Endothelial cell of umbilical vein (primary cell): ENCODE data around the gene SERPINB2.

Source experiments
- JUN ChIP-seq: IDR thresholded peaks from 2 replicates; pipeline ENCODE4 v1.6.1; 2011; ENCODE audit warnings: borderline replicate concordance, low read depth; ENCODE audit not compliant: insufficient read length, insufficient read depth
- POLR2A ChIP-seq: IDR thresholded peaks from 2 replicates; pipeline ENCODE4 v1.6.1; 2012; ENCODE audit warnings: low read depth, mild to moderate bottlenecking, control low read depth, low read length
- POLR2AphosphoS5 ChIP-seq: IDR thresholded peaks from 2 replicates; pipeline ENCODE4 v1.6.1; 2012; ENCODE audit warnings: low read depth, mild to moderate bottlenecking, control low read depth, low read length, moderate library complexity; ENCODE audit not compliant: insufficient read depth
- TF ChIP-seq, protein P1 (sequence below), 2 donors: IDR thresholded peaks; 1 replicate in 1 of 2; 2 replicates in 1 of 2; pipeline ENCODE4 v1.5.1; 2011; ENCODE audit warnings: low read length in 2 of 2, mild to moderate bottlenecking in 2 of 2, moderate library complexity in 2 of 2, control low read depth in 1 of 2, inconsistent platforms in 1 of 2, low read depth in 1 of 2; ENCODE audit not compliant: insufficient read depth in 1 of 2; ENCODE audit errors: extremely low read depth in 1 of 2
- TF ChIP-seq, protein P2 (sequence below): IDR thresholded peaks from 2 replicates; pipeline ENCODE4 v1.6.1; 2011; ENCODE audit not compliant: insufficient read depth, insufficient read length

DNA sequence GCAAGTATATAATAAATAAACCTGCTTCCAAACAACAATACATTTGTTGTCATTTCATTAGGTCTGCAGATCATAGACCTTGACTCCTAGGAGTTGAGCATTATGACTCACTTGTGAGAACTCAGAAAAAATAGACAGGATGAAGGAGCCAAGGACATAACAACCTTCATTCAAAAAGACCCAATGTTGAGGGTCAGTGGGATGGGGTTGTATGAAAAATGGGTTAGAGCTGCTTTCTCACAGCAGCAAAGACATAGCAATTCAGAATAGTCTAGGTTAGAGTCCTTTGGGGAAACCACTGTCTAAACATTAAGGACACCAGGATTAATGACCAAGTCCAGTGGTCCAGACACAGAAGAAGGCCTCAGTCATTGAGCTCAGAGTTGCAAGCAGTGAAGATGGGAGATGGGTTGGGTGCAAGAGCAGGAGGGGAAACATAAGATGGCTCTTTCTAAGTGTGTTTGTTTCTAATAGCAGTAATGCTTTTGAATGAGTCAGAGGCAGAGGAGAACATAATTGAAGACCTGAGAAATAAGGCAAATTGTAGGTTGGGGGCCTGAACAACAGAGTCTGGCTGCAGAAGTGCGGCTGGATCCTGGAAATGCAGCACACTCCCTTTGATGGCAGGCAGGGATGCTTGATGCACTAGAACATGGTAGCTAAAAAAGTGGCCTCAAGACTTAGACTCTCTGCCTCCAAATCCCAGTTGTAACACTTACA lies 16.5 kb downstream of the SERPINB2 start:
- TF ChIP-seq, protein P1, sequence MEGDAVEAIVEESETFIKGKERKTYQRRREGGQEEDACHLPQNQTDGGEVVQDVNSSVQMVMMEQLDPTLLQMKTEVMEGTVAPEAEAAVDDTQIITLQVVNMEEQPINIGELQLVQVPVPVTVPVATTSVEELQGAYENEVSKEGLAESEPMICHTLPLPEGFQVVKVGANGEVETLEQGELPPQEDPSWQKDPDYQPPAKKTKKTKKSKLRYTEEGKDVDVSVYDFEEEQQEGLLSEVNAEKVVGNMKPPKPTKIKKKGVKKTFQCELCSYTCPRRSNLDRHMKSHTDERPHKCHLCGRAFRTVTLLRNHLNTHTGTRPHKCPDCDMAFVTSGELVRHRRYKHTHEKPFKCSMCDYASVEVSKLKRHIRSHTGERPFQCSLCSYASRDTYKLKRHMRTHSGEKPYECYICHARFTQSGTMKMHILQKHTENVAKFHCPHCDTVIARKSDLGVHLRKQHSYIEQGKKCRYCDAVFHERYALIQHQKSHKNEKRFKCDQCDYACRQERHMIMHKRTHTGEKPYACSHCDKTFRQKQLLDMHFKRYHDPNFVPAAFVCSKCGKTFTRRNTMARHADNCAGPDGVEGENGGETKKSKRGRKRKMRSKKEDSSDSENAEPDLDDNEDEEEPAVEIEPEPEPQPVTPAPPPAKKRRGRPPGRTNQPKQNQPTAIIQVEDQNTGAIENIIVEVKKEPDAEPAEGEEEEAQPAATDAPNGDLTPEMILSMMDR (IDR thresholded peaks at IDR 0.05; ENCODE audit: extremely low read depth in 1 of 2, insufficient read depth in 1 of 2, low read depth in 1 of 2, low read length in 2 of 2), result no peak
- TF ChIP-seq JUN (no peak), POLR2AphosphoS5 (no peak), POLR2A (no peak)
- TF ChIP-seq, protein P2, sequence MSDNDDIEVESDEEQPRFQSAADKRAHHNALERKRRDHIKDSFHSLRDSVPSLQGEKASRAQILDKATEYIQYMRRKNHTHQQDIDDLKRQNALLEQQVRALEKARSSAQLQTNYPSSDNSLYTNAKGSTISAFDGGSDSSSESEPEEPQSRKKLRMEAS, result no peak
